WI38 (cell line): Measurements from ENCODE around the gene ATG9A.
A peak's percentile ranks its signal among the peaks of the same experiment; 100 is the strongest.

Experiments used
- H3K4me3 ChIP-seq: 2 replicates; pipeline ENCODE4 v1.5.1; 2011; ENCODE audit warnings: low read depth, mild to moderate bottlenecking, control low read depth, low read length
- CTCF ChIP-seq: IDR thresholded peaks from 2 replicates; pipeline ENCODE4 v1.5.1; 2012; ENCODE audit warnings: low read depth, mild to moderate bottlenecking, control low read depth, low read length

The ATG9A gene

GRCh38 chr2:219175928-219176817, 53.3 kb downstream of the ATG9A start:
- no peak for TF ChIP-seq CTCF
- peak overlapping the region; percentile 84 for H3K4me3 ChIP-seq

- H3K4me3 ChIP-seq = peak overlapping the region; percentile 84
- no peak for TF ChIP-seq CTCF
Observed at GRCh38 chr2:219175486-219175885, 54.0 kb downstream of the ATG9A start.

GRCh38 chr2:219174801-219175200, 54.6 kb downstream of the ATG9A start:
- no peak overlapping the region for H3K4me3 ChIP-seq
- TF ChIP-seq CTCF = no peak

- no peak overlapping the region for H3K4me3 ChIP-seq
- no peak for TF ChIP-seq CTCF
Observed at GRCh38 chr2:219174146-219174545, 55.3 kb downstream of the ATG9A start.

- no peak for TF ChIP-seq CTCF
- H3K4me3 ChIP-seq = no peak overlapping the region
Observed at GRCh38 chr2:219173176-219173575, 56.3 kb downstream of the ATG9A start.

- no peak overlapping the region for H3K4me3 ChIP-seq
- TF ChIP-seq CTCF = no peak
Observed at GRCh38 chr2:219172231-219173154, 56.9 kb downstream of the ATG9A start.

- TF ChIP-seq CTCF = peak; percentile 75
- H3K4me3 ChIP-seq = no peak overlapping the region
Observed at GRCh38 chr2:219171231-219171651, 58.2 kb downstream of the ATG9A start.
